CD4-positive, alpha-beta T cell (primary cell): ENCODE measurements around the gene NDC1. TPM values are rescaled to one million over a fixed set of nuclear protein-coding genes. Genes with fewer than 3 reads are reported as not detected.

Source experiments
- ATAC-seq: fragments of 200-7000 bp; cut with Tn5 transposase; one replicate; pipeline ENCODE4 v1.10.0; 2022; ENCODE audit warnings: mild to moderate bottlenecking; ENCODE audit not compliant: poor library complexity
- CTCF ChIA-PET: fragments of 350-600 bp; sonication (Branson Sonifier 250); formaldehyde crosslinking; loops from one replicate; lab custom pipeline; 2021; ENCODE audit warnings: antibody characterized with exemption, inconsistent platforms; lab: Charles Lee
- POLR2A ChIA-PET: fragments of 350-600 bp; sonication (Branson Sonifier 250); formaldehyde crosslinking; loops from one replicate; lab custom pipeline; 2021; ENCODE audit warnings: antibody characterized with exemption, inconsistent platforms; lab: Charles Lee
- DNase-seq, 14 experiments: peaks; one replicate each; pipeline ENCODE4 v3.0.0-alpha.2; 2013 to 2020; ENCODE audit warnings: mixed read lengths in 2 of 14
- H3K27ac ChIP-seq, 2 donors: one replicate each; pipeline versions ENCODE4 v1.5.1 to v1.7.0; 2013; ENCODE audit warnings: low read length in 2 of 2, low read depth in 1 of 2, mild to moderate bottlenecking in 1 of 2
- H3K27me3 ChIP-seq, 2 experiments: 1 replicate in 1 of 2; 2 replicates in 1 of 2; pipeline versions ENCODE4 v1.6.1 to v1.7.0; 2013; ENCODE audit warnings: low read length in 2 of 2, control low read depth in 1 of 2, mild to moderate bottlenecking in 1 of 2, moderate library complexity in 1 of 2; ENCODE audit not compliant: insufficient read depth in 2 of 2, control insufficient read depth in 1 of 2
- H3K36me3 ChIP-seq: one replicate; pipeline ENCODE4 v1.6.1; 2013; ENCODE audit warnings: low read length, control low read depth; ENCODE audit not compliant: insufficient read depth
- H3K4me1 ChIP-seq: one replicate; pipeline ENCODE4 v1.6.1; 2013; ENCODE audit warnings: low read length, control low read depth; ENCODE audit not compliant: insufficient read depth
- H3K4me3 ChIP-seq: one replicate; pipeline ENCODE4 v1.5.1; 2013; ENCODE audit warnings: mild to moderate bottlenecking, low read length, moderate library complexity
- H3K9me3 ChIP-seq, 2 experiments: 1 replicate in 1 of 2; 2 replicates in 1 of 2; pipeline versions ENCODE4 v1.6.1 to v1.7.0; 2013; ENCODE audit warnings: low read length in 2 of 2, mild to moderate bottlenecking in 2 of 2, control low read depth in 1 of 2, moderate library complexity in 1 of 2; ENCODE audit not compliant: control insufficient read depth in 1 of 2, insufficient read depth in 1 of 2
- H3K27ac Mint-ChIP-seq: one replicate; pipeline ENCODE4 v1.8.0; 2020; ENCODE audit warnings: mixed read lengths
- H3K27me3 Mint-ChIP-seq: one replicate; pipeline ENCODE4 v1.8.0; 2021; ENCODE audit warnings: mixed read lengths
- H3K36me3 Mint-ChIP-seq: one replicate; pipeline ENCODE4 v1.8.0; 2021; ENCODE audit warnings: low read depth, mixed read lengths
- H3K4me1 Mint-ChIP-seq: one replicate; pipeline ENCODE4 v1.8.0; 2021; ENCODE audit warnings: low read depth, mixed read lengths
- H3K4me3 Mint-ChIP-seq: one replicate; pipeline ENCODE4 v1.8.0; 2020; ENCODE audit warnings: mild to moderate bottlenecking, mixed read lengths
- H3K9me3 Mint-ChIP-seq: one replicate; pipeline ENCODE4 v1.8.0; 2020; ENCODE audit warnings: mixed read lengths
- CTCF ChIP-seq: fragments of 200-600 bp; IDR thresholded peaks from one replicate; pipeline ENCODE4 v1.8.0; 2022; ENCODE audit warnings: antibody characterized with exemption, mild to moderate bottlenecking
- intact Hi-C, 2 experiments: fragments of 100-400 bp; cut with DNase I in 1 of 2; cut with micrococcal nuclease in 1 of 2; formaldehyde crosslinking; loops; one replicate each; pipeline versions ENCODE4 v1.15.1 to v1.9.0; 2023 to 2025; cut with DNase I, micrococcal nuclease
- total RNA-seq, 174 experiments: library from RNA in 2 of 174; stranded (reverse) in 2 of 174; gene quantifications; one replicate each; pipeline ENCODE4 v1.2.3 and lab custom pipeline; 2021 to 2026

The NDC1 gene
- total RNA-seq, 2 experiments from 2014 or later, result 5.4 to 8.1 TPM

GRCh38 chr1:53766831-53767405, 71.2 kb downstream of the NDC1 start:
- H3K27ac ChIP-seq, result no peak overlapping the region
- DNase-seq (peak in 2 of 14 experiments; percentile 2 to 35), ATAC-seq (no peak)
- no peak for TF ChIP-seq CTCF
- intact Hi-C loops, result no loop called here
- POLR2A ChIA-PET, result no interaction called here
- H3K9me3 ChIP-seq, result no peaks in the 10 kb centered on the region
- Mint-ChIP-seq H3K36me3 (peaks cover 84% of the 10 kb centered on the region), H3K27me3 (no peaks in the 10 kb centered on the region), H3K9me3 (no peaks in the 10 kb centered on the region), H3K4me3 (no peak overlapping the region), H3K27ac (peak overlapping the region; percentile 12), H3K4me1 (peaks cover 6% of the 10 kb centered on the region)
- no peaks in the 10 kb centered on the region for H3K4me1 ChIP-seq
- H3K4me3 ChIP-seq, result no peak overlapping the region
- H3K36me3 ChIP-seq, result peaks cover 27% of the 10 kb centered on the region
- H3K27me3 ChIP-seq, result no peaks in the 10 kb centered on the region
- CTCF ChIA-PET, result no interaction called here

GRCh38 chr1:53766194-53766742, 71.8 kb downstream of the NDC1 start:
- no peak for TF ChIP-seq CTCF
- Histone ChIP-seq H3K27me3 (no peaks in the 10 kb centered on the region), H3K9me3 (no peaks in the 10 kb centered on the region), H3K27ac (no peak overlapping the region), H3K4me3 (no peak overlapping the region), H3K36me3 (peaks cover 25% of the 10 kb centered on the region), H3K4me1 (no peaks in the 10 kb centered on the region)
- intact Hi-C loops, result no loop called here
- Mint-ChIP-seq H3K27ac (peak overlapping the region; percentile 12), H3K4me1 (peaks cover 6% of the 10 kb centered on the region), H3K9me3 (no peaks in the 10 kb centered on the region), H3K4me3 (no peak overlapping the region), H3K36me3 (peaks cover 78% of the 10 kb centered on the region), H3K27me3 (no peaks in the 10 kb centered on the region)
- DNase-seq (peak in 1 of 14 experiments; percentile 8), ATAC-seq (no peak)
- ChIA-PET CTCF (no interaction called here), POLR2A (no interaction called here)

GRCh38 chr1:53765657-53766056, 72.4 kb downstream of the NDC1 start:
- intact Hi-C loops, result no loop called here
- Mint-ChIP-seq H3K36me3 (peaks cover 72% of the 10 kb centered on the region), H3K9me3 (no peaks in the 10 kb centered on the region), H3K4me3 (no peak overlapping the region), H3K27ac (peak overlapping the region; percentile 8), H3K4me1 (peaks cover 6% of the 10 kb centered on the region), H3K27me3 (no peaks in the 10 kb centered on the region)
- no peaks in the 10 kb centered on the region for H3K27me3 ChIP-seq
- no peaks in the 10 kb centered on the region for H3K9me3 ChIP-seq
- TF ChIP-seq CTCF, result no peak
- ChIA-PET CTCF (no interaction called here), POLR2A (no interaction called here)
- DNase-seq, result peak in 3 of 14 experiments; percentile 26 to 60 (median 27)
- no peaks in the 10 kb centered on the region for H3K4me1 ChIP-seq
- H3K4me3 ChIP-seq, result no peak overlapping the region
- H3K27ac ChIP-seq, result no peak overlapping the region
- H3K36me3 ChIP-seq, result peaks cover 19% of the 10 kb centered on the region
- no peak for ATAC-seq
